HCT116 (cell line): ENCODE measurements around the gene BRD3OS. TPM values are rescaled to one million over a fixed set of nuclear protein-coding genes. Genes with fewer than 3 reads are reported as not detected.

Experiments used
- ATAC-seq: fragments of 200-7000 bp; cut with Tn5 transposase; 2 replicates; pipeline ENCODE4 v1.9.1; 2020; ENCODE audit warnings: mild to moderate bottlenecking, moderate library complexity
- BruUV-seq: library from RNA; stranded (reverse); fragments of 400-500 nt; replicated peaks from 2 replicates; lab custom pipeline; 2021; lab: Mats Ljungman, UMichigan
- CTCF ChIA-PET: fragments of 300-600 bp; sonication (Branson Sonifier 250); formaldehyde crosslinking; loops from one replicate; lab custom pipeline; 2021; ENCODE audit warnings: antibody characterized with exemption; lab: Charles Lee
- POLR2A ChIA-PET: fragments of 300-600, 350-600 bp; sonication (Branson Sonifier 250); formaldehyde crosslinking; loops from one replicate; lab custom pipeline; 2021; ENCODE audit warnings: antibody characterized with exemption; lab: Charles Lee
- RAD21 ChIA-PET, 2 experiments: fragments of 300-600 bp; sonication (Branson Sonifier 250); formaldehyde crosslinking; loops; one replicate each; lab custom pipeline; 2023; ENCODE audit warnings: low total read pairs in 2 of 2; ENCODE audit not compliant: uncharacterized antibody in 2 of 2, unreplicated experiment in 2 of 2, low non-redundant PET in 1 of 2; lab: Charles Lee
- DNase-seq: peaks from one replicate; pipeline ENCODE4 v3.0.0-alpha.2; 2010; ENCODE audit warnings: low read depth, low spot score
- H2AFZ ChIP-seq: fragments of 200-600 bp; shearing (Covaris generic), sonication (generic); 2 replicates; pipeline ENCODE4 v1.6.1; 2017; ENCODE audit warnings: low read depth, mixed run types, mixed read lengths, antibody characterized with exemption, low read length; ENCODE audit not compliant: poor library complexity, severe bottlenecking
- H3K27ac ChIP-seq: 2 replicates; pipeline ENCODE4 v1.5.1; 2012; ENCODE audit warnings: low read depth, low read length
- H3K27me3 ChIP-seq: fragments of 200-600 bp; sonication (generic); 2 replicates; pipeline ENCODE4 v1.6.1; 2016; ENCODE audit warnings: mixed run types, low read length, mixed read lengths; ENCODE audit not compliant: insufficient read depth
- H3K36me3 ChIP-seq, 2 experiments: fragments of 200-500 bp in 1 of 2; fragments of 200-600 bp in 1 of 2; sonication (Bioruptor generic) in 1 of 2; sonication (generic) in 1 of 2; 2 replicates each; pipeline versions ENCODE4 v1.5.1 to v1.6.1; 2014 to 2016; ENCODE audit warnings: low read length in 2 of 2, inconsistent platforms in 1 of 2, mixed read lengths in 1 of 2, mixed run types in 1 of 2; ENCODE audit not compliant: insufficient read depth in 2 of 2, control insufficient read depth in 1 of 2
- H3K4me1 ChIP-seq, 2 experiments: fragments of 200-600 bp in 1 of 2; sonication (generic) in 1 of 2; 2 replicates each; pipeline versions ENCODE4 v1.5.1 to v1.6.1; 2012 to 2017; ENCODE audit warnings: low read length in 2 of 2, inconsistent platforms in 1 of 2, mild to moderate bottlenecking in 1 of 2, mixed read lengths in 1 of 2, mixed run types in 1 of 2, moderate library complexity in 1 of 2; ENCODE audit not compliant: insufficient read depth in 2 of 2, control insufficient read depth in 1 of 2
- H3K4me2 ChIP-seq: fragments of 200-600 bp; sonication (generic); 2 replicates; pipeline ENCODE4 v1.6.1; 2017; ENCODE audit warnings: mixed run types, low read length, mixed read lengths
- H3K4me3 ChIP-seq, 2 experiments: fragments of 200-600 bp in 1 of 2; sonication (generic) in 1 of 2; replicated peaks in 1 of 2; 2 replicates each; pipeline ENCODE4 v1.5.1; 2011 to 2016; ENCODE audit warnings: low read length in 2 of 2, control low read depth in 1 of 2, low read depth in 1 of 2, mild to moderate bottlenecking in 1 of 2, mixed read lengths in 1 of 2, mixed run types in 1 of 2
- H3K79me2 ChIP-seq: fragments of 200-600 bp; sonication (generic); 2 replicates; pipeline ENCODE4 v1.6.1; 2017; ENCODE audit warnings: mild to moderate bottlenecking, mixed run types, low read length, moderate library complexity, mixed read lengths; ENCODE audit not compliant: insufficient read depth
- H3K9ac ChIP-seq: fragments of 200-600 bp; sonication (generic); 2 replicates; pipeline ENCODE4 v1.6.1; 2016; ENCODE audit warnings: low read length, mixed read lengths
- H3K9me2 ChIP-seq: fragments of 200-600 bp; sonication (generic), shearing (Covaris generic); 2 replicates; pipeline ENCODE4 v1.6.1; 2017; ENCODE audit warnings: mixed run types, mild to moderate bottlenecking, moderate library complexity; ENCODE audit not compliant: insufficient read depth
- H3K9me3 ChIP-seq, 2 experiments: fragments of 200-500 bp in 1 of 2; fragments of 200-600 bp in 1 of 2; sonication (Bioruptor generic) in 1 of 2; sonication (generic) in 1 of 2; 2 replicates each; pipeline ENCODE4 v1.6.1; 2014 to 2017; ENCODE audit warnings: low read length in 2 of 2, mixed read lengths in 2 of 2, inconsistent platforms in 1 of 2, low read depth in 1 of 2, mild to moderate bottlenecking in 1 of 2, mixed run types in 1 of 2, moderate library complexity in 1 of 2; ENCODE audit not compliant: control insufficient read depth in 1 of 2, insufficient read depth in 1 of 2
- H4K20me1 ChIP-seq: fragments of 200-600 bp; sonication (generic), shearing (Covaris generic); 2 replicates; pipeline ENCODE4 v1.6.1; 2017; ENCODE audit warnings: mixed run types, mild to moderate bottlenecking, moderate library complexity; ENCODE audit not compliant: insufficient read depth
- CBX3 ChIP-seq: IDR thresholded peaks from 2 replicates; pipeline ENCODE4 v1.6.1; 2012; ENCODE audit warnings: low read depth
- CEBPB ChIP-seq: IDR thresholded peaks from 2 replicates; pipeline ENCODE4 v1.6.1; 2012; ENCODE audit warnings: low read depth
- ELF1 ChIP-seq: IDR thresholded peaks from 2 replicates; pipeline ENCODE4 v1.6.1; 2012; ENCODE audit warnings: low read depth, borderline replicate concordance
- EZH2 ChIP-seq: fragments of 200-600 bp; sonication (generic); IDR thresholded peaks from 2 replicates; pipeline ENCODE4 v1.6.1; 2017; ENCODE audit warnings: antibody characterized with exemption, mixed run types
- EZH2phosphoT487 ChIP-seq: fragments of 200-600 bp; IDR thresholded peaks from 2 replicates; pipeline ENCODE4 v1.6.1; 2018; ENCODE audit warnings: antibody characterized with exemption, borderline replicate concordance
- FOSL1 ChIP-seq: IDR thresholded peaks from 2 replicates; pipeline ENCODE4 v1.6.1; 2012; ENCODE audit warnings: low read depth
- JUND ChIP-seq: IDR thresholded peaks from 2 replicates; pipeline ENCODE4 v1.6.1; 2012
- RAD21 ChIP-seq: IDR thresholded peaks from 2 replicates; pipeline ENCODE4 v1.6.1; 2012; ENCODE audit warnings: low read depth, mild to moderate bottlenecking
- SIN3A ChIP-seq: IDR thresholded peaks from 2 replicates; pipeline ENCODE4 v1.6.1; 2012; ENCODE audit warnings: low read depth
- SP1 ChIP-seq: IDR thresholded peaks from 2 replicates; pipeline ENCODE4 v1.6.1; 2012; ENCODE audit warnings: low read depth
- SRF ChIP-seq: IDR thresholded peaks from 2 replicates; pipeline ENCODE4 v1.6.1; 2012; ENCODE audit warnings: low read depth
- TCF7L2 ChIP-seq: IDR thresholded peaks from 2 replicates; pipeline ENCODE4 v1.7.0; 2011; ENCODE audit warnings: borderline replicate concordance, inconsistent platforms; ENCODE audit not compliant: insufficient read depth, insufficient read length; ENCODE audit errors: extremely low read depth
- YY1 ChIP-seq: IDR thresholded peaks from 2 replicates; pipeline ENCODE4 v1.6.1; 2011; ENCODE audit warnings: low read length, low read depth, moderate library complexity, mild to moderate bottlenecking; ENCODE audit not compliant: insufficient replicate concordance; ENCODE audit errors: extremely low read depth
- ZNF274 ChIP-seq: fragments of 200-500 bp; sonication (Bioruptor generic); IDR thresholded peaks from 2 replicates; pipeline ENCODE4 v1.6.1; 2014; ENCODE audit warnings: mild to moderate bottlenecking, low read depth, low read length, inconsistent platforms
- intact Hi-C: fragments of 100-400 bp; cut with micrococcal nuclease; formaldehyde crosslinking; loops from 2 replicates; pipeline ENCODE4 v1.10.0; 2022
- total RNA-seq: library from RNA; stranded (reverse); gene quantifications from one replicate; pipeline ENCODE4 v1.2.1, GENCODE V29; 2021; ENCODE audit not compliant: unreplicated experiment
- TF ChIP-seq, protein P1 (sequence below), 3 experiments: fragments of 200-600 bp in 1 of 3; sonication (generic) in 1 of 3; IDR thresholded peaks in 2 of 3; conservative IDR thresholded peaks in 1 of 3; 2 replicates each; pipeline ENCODE4 v1.5.1; 2012 to 2017; ENCODE audit warnings: low read depth in 2 of 3, low read length in 2 of 3, antibody characterized with exemption in 1 of 3, borderline replicate concordance in 1 of 3, control low read depth in 1 of 3, mild to moderate bottlenecking in 1 of 3, mixed read lengths in 1 of 3, mixed run types in 1 of 3, moderate library complexity in 1 of 3; ENCODE audit not compliant: insufficient read depth in 1 of 3
- TF ChIP-seq, protein P2 (sequence below): IDR thresholded peaks from 2 replicates; pipeline ENCODE4 v1.6.1; 2012; ENCODE audit warnings: low read depth
- TF ChIP-seq, protein P3 (sequence below): IDR thresholded peaks from 2 replicates; pipeline ENCODE4 v1.6.1; 2012
- TF ChIP-seq, protein P4 (sequence below): IDR thresholded peaks from 2 replicates; pipeline ENCODE4 v1.6.1; 2012

The BRD3OS gene
- total RNA-seq, 1 experiment from 2014 or later: 17.0 TPM

DNA sequence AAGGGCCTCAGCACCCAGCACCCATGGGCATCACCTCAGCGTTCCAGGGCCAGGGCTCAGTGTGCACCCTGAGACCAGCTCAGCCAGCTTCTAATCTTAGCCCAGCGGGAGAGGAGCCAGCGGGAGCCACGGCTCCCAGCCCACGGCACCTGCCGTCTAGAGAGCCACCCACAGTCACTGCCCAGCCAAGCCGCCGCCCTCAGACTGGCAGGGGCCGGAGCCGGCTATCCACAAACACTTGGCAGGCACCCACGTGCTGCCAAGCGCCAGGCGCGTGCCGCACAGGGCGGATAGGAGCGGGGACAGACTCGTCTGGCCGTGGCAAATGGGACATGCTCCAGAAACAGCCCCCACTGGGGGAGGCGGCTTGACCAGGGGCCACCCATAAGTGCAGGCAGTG is 24.0 kb downstream of the BRD3OS start (continued):
- TF ChIP-seq ZNF274 (no peak), SIN3A (no peak), RAD21 (no peak), CBX3 (no peak), SP1 (no peak)

DNA sequence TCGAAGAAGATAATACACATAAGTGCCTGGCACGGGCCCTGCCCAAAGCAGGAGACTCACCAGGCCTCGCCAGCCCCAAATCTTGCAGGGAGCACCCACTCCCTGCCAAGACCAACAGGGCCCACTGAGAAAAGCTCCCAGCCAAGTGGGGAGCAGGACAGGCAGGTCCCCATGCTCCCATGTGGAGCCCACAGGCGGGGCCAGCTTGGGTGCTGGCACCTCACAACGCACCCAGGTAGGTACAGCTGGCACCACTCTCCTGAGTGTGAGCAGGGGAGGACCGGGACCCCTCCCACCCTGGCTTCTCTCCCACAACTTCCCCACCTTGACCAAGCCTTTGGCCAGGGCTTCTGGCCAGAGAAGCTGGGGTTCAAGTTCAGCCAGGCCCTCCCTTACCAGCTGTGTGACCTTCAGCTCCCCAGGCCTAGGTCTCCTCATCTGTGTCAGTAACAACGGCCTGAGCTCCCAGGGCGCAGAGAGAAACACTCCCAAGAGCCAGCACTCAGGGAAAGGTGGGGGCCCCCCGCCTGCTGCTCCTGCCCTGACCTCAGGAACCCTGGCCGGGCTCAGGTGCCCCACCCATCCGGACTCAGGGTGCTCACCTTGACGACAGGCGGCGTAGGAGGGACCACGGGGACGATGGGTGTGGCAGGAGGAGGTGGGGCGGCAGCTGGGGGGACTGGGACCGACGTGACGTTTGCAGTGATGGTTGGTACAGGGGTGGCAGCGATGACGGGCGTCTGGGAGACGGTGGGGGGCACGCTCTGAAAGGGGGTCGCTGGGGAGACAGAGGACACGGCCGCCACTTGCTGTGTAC is 24.7 kb downstream of the BRD3OS start:
- Histone ChIP-seq H3K4me2 (no peak overlapping the region), H3K4me1 (no peaks in the 10 kb centered on the region), H2AFZ (no peak overlapping the region), H3K9me2 (no peaks in the 10 kb centered on the region), H3K36me3 (peaks cover 7 to 16% of the 10 kb centered on the region in 2 experiments; a peak in 2 of 4 replicates), H3K9ac (no peak overlapping the region), H4K20me1 (no peaks in the 10 kb centered on the region), H3K27me3 (no peaks in the 10 kb centered on the region), H3K79me2 (no peaks in the 10 kb centered on the region), H3K4me3 (no peak overlapping the region), H3K9me3 (no peaks in the 10 kb centered on the region), H3K27ac (no peak overlapping the region)
- intact Hi-C loops: no loop called here
- ChIA-PET RAD21 (no interaction called here), POLR2A (no interaction called here), CTCF (no interaction called here)
- DNase-seq (no peak), ATAC-seq (no peak)
- no peak for TF ChIP-seq CEBPB
- TF ChIP-seq TCF7L2: no peak
- TF ChIP-seq, protein P1, sequence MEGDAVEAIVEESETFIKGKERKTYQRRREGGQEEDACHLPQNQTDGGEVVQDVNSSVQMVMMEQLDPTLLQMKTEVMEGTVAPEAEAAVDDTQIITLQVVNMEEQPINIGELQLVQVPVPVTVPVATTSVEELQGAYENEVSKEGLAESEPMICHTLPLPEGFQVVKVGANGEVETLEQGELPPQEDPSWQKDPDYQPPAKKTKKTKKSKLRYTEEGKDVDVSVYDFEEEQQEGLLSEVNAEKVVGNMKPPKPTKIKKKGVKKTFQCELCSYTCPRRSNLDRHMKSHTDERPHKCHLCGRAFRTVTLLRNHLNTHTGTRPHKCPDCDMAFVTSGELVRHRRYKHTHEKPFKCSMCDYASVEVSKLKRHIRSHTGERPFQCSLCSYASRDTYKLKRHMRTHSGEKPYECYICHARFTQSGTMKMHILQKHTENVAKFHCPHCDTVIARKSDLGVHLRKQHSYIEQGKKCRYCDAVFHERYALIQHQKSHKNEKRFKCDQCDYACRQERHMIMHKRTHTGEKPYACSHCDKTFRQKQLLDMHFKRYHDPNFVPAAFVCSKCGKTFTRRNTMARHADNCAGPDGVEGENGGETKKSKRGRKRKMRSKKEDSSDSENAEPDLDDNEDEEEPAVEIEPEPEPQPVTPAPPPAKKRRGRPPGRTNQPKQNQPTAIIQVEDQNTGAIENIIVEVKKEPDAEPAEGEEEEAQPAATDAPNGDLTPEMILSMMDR (IDR thresholded peaks at IDR 0.05 in 2 of 3, conservative IDR thresholded peaks at IDR 0.05 in 1 of 3; ENCODE audit: borderline replicate concordance in 1 of 3, insufficient read depth in 1 of 3, low read depth in 2 of 3, low read length in 2 of 3): no peak
- TF ChIP-seq, protein P2, sequence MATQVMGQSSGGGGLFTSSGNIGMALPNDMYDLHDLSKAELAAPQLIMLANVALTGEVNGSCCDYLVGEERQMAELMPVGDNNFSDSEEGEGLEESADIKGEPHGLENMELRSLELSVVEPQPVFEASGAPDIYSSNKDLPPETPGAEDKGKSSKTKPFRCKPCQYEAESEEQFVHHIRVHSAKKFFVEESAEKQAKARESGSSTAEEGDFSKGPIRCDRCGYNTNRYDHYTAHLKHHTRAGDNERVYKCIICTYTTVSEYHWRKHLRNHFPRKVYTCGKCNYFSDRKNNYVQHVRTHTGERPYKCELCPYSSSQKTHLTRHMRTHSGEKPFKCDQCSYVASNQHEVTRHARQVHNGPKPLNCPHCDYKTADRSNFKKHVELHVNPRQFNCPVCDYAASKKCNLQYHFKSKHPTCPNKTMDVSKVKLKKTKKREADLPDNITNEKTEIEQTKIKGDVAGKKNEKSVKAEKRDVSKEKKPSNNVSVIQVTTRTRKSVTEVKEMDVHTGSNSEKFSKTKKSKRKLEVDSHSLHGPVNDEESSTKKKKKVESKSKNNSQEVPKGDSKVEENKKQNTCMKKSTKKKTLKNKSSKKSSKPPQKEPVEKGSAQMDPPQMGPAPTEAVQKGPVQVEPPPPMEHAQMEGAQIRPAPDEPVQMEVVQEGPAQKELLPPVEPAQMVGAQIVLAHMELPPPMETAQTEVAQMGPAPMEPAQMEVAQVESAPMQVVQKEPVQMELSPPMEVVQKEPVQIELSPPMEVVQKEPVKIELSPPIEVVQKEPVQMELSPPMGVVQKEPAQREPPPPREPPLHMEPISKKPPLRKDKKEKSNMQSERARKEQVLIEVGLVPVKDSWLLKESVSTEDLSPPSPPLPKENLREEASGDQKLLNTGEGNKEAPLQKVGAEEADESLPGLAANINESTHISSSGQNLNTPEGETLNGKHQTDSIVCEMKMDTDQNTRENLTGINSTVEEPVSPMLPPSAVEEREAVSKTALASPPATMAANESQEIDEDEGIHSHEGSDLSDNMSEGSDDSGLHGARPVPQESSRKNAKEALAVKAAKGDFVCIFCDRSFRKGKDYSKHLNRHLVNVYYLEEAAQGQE: no peak
- TF ChIP-seq EZH2: no peak
- TF ChIP-seq SIN3A: no peak
- TF ChIP-seq RAD21: no peak
- TF ChIP-seq ELF1: no peak
- no peak for TF ChIP-seq CBX3
- TF ChIP-seq JUND: no peak
- TF ChIP-seq, protein P3, sequence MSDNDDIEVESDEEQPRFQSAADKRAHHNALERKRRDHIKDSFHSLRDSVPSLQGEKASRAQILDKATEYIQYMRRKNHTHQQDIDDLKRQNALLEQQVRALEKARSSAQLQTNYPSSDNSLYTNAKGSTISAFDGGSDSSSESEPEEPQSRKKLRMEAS: no peak
- no peak for TF ChIP-seq SRF
- no peak for TF ChIP-seq YY1
- TF ChIP-seq ZNF274: no peak
- TF ChIP-seq FOSL1: no peak
- TF ChIP-seq SP1: no peak
- TF ChIP-seq EZH2phosphoT487: no peak
- TF ChIP-seq, protein P4, sequence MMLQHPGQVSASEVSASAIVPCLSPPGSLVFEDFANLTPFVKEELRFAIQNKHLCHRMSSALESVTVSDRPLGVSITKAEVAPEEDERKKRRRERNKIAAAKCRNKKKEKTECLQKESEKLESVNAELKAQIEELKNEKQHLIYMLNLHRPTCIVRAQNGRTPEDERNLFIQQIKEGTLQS: no peak
- BruUV-seq: no TSS peak
